Lung microvascular endothelial cell (primary cell): ENCODE results near the gene ETFA. TPM values are rescaled to one million over a fixed set of nuclear protein-coding genes. Genes with fewer than 3 reads are reported as not detected.
A peak's percentile ranks its signal among the peaks of the same experiment; 100 is the strongest.
"Not testable (repeated sequence)": the region's sequence is repeated elsewhere in the genome, so short reads cannot be mapped to it uniquely, and the experiment has no call there.

ENCODE experiments used
- DNase-seq, 2 donors: peaks; one replicate each; pipeline versions ENCODE4 v3.0.0 to v3.0.0-alpha.2; 2010; ENCODE audit warnings: low read depth in 2 of 2
- total RNA-seq: library from RNA; depleted of rRNA; stranded (reverse); fragments of >200 nt; gene quantifications from 2 replicates; pipeline ENCODE4 v1.2.1, GENCODE V29; 2014

The ETFA gene
- total RNA-seq, 1 donor from 2014 or later: 158 TPM

- DNase-seq: no peak
Observed at GRCh38 chr15:76327191-76328105, 16.2 kb upstream of the ETFA start.

GRCh38 chr15:76325704-76326103, 14.4 kb upstream of the ETFA start:
- no peak for DNase-seq

GRCh38 chr15:76324066-76324465, 12.8 kb upstream of the ETFA start:
- DNase-seq: no peak

- DNase-seq: no peak
Observed at GRCh38 chr15:76321602-76322001, 10.3 kb upstream of the ETFA start.

- DNase-seq: no peak
Observed at GRCh38 chr15:76321171-76321570, 9.9 kb upstream of the ETFA start.

GRCh38 chr15:76320012-76320411, 8.7 kb upstream of the ETFA start:
- no peak for DNase-seq

- no peak for DNase-seq
Observed at GRCh38 chr15:76313731-76314130, 2.5 kb upstream of the ETFA start.

- not testable (repeated sequence) for DNase-seq
Observed at GRCh38 chr15:76313175-76313567, 1.9 kb upstream of the ETFA start.

GRCh38 chr15:76312540-76313174, 1.4 kb upstream of the ETFA start:
- peak in 1 of 2 donors; percentile 40 for DNase-seq

- peak; percentile 21 to 43 for DNase-seq
Observed at GRCh38 chr15:76310475-76311099, 682 bp downstream of the ETFA start.

GRCh38 chr15:76309601-76310330, 1.5 kb downstream of the ETFA start:
- DNase-seq: peak; percentile 13 to 32

- DNase-seq: no peak
Observed at GRCh38 chr15:76303909-76304308, 7.4 kb downstream of the ETFA start.

GRCh38 chr15:76299786-76300185, 11.5 kb downstream of the ETFA start:
- no peak for DNase-seq

- DNase-seq: no peak
Observed at GRCh38 chr15:76298986-76299385, 12.3 kb downstream of the ETFA start.

GRCh38 chr15:76297951-76298350, 13.3 kb downstream of the ETFA start:
- DNase-seq: not testable (repeated sequence)

- no peak for DNase-seq
Observed at GRCh38 chr15:76296849-76297248, 14.4 kb downstream of the ETFA start.

- not testable (repeated sequence) for DNase-seq
Observed at GRCh38 chr15:76294463-76294862, 16.8 kb downstream of the ETFA start.

GRCh38 chr15:76293361-76293760, 17.9 kb downstream of the ETFA start:
- DNase-seq: peak; percentile 63 to 76

GRCh38 chr15:76289582-76289981, 21.7 kb downstream of the ETFA start:
- DNase-seq: no peak

GRCh38 chr15:76286271-76286879, 24.9 kb downstream of the ETFA start:
- DNase-seq: peak; percentile 53 to 66

GRCh38 chr15:76285241-76285825, 25.9 kb downstream of the ETFA start:
- DNase-seq: peak; percentile 39
